Measurements from ENCODE around the gene RRP36. TPM values are rescaled to one million over a fixed set of nuclear protein-coding genes. Genes with fewer than 3 reads are reported as not detected.

Gene RRP36
- polyA plus RNA-seq, 1 of the 3 experiments (the other 2 are of a cell fraction), result 60.5 TPM

DNA sequence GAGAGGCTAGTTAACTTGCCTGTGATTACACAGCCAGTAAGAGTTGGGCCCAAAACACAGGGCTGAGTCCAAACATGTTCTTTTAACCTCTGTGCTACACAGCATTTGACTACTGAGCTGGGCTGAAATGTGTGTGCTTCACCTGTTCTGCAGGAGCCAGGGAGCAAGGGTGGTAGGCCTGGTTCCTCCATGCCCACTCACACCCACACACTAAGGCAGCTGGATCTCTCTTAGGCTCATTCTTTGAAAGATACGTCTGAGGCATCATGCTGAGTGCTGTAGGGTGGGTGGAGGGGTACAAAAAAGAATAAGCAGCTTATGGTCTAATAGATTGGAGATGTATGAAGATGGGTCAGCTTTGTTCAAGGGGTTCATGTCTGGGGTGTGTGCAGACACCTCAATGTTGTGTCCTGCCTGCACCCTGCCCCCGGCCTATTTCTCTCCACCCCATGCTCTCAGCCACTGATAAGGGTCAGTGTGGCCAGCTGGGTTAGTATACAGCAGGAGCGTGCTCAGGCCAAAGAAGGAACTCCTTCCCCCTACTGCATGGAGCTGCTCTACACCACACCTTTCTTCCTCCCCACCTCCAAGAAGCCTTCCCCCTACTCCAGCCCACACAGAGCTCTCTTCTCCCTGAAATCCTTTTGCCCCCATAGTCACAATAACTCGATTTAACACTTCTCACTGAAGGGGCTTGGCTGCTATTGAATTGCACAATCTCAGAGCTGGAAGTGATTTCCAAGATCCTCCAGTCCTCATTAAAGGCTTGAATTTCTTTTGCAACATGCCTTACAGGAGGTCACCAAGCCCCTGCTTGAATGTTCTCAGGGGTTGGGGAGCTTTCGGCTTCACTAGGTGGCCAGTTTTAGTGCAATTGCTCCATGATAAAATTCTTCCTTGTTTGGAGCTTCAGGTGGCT lies 33.6 kb upstream of the RRP36 start (continued):
- no peak for TF ChIP-seq CHD2 (IDR thresholded peaks at IDR 0.05; ENCODE audit: low read length, partially characterized antibody)

DNA sequence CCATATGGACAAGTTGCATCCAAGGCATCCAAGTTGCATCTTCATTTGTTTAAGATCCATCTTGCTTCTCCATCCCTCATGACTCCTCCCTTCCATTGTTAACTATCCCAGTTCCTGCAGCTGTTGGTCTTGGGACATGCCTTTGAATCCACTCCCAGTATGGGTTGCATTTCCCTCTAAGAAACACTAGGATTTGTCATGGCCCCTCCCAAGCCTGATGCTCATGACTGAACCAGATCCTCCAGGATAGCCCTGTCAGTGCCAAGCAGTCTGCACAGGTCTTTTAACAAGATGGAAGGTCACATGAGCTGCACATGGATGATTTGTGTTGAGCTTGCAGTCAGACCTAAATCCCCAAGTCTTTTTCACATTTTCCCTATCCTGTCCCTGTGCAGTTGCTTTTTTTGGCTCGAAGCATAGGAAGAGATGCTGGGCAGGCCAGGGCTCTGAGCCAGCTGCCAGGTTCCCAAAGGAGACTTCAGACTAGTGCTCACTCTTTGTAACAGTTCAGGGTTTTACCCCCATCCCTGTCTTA lies 32.9 kb upstream of the RRP36 start:
- no peak for TF ChIP-seq GABPA (IDR thresholded peaks at IDR 0.05; ENCODE audit: low read depth)
- TF ChIP-seq CHD2 (IDR thresholded peaks at IDR 0.05; ENCODE audit: low read length, partially characterized antibody), result no peak
- TF ChIP-seq TCF12 (IDR thresholded peaks at IDR 0.05), result no peak
- no peak for TF ChIP-seq PBX3 (IDR thresholded peaks at IDR 0.05)
- TF ChIP-seq NFIC (IDR thresholded peaks at IDR 0.05; ENCODE audit: borderline replicate concordance), result no peak
- no peak for TF ChIP-seq FOSL2 (IDR thresholded peaks at IDR 0.05; ENCODE audit: borderline replicate concordance, low read depth)
- WGBS (ENCODE audit: low lambda C conversion rate), result 90% methylated on average over 1 of the region's 1 CpG
- Histone ChIP-seq H4K20me1 (ENCODE audit: insufficient read depth) (no peaks in the 10 kb centered on the region), H3K4me3 (ENCODE audit: low read depth in 2 of 2, low read length in 1 of 2) (no peak overlapping the region), H3K9me2 (no peaks in the 10 kb centered on the region), H3K9me3 (no peaks in the 10 kb centered on the region), H3K4me1 (ENCODE audit: control insufficient read depth in 1 of 2, insufficient read depth in 2 of 2, low read depth in 1 of 2, low read length in 1 of 2) (peaks cover 17 to 20% of the 10 kb centered on the region in 2 experiments; a peak in 3 of 4 replicates), H3K9ac (no peak overlapping the region), H3F3A (replicated peaks; ENCODE audit: insufficient read depth) (no peaks in the 10 kb centered on the region), H3K27ac (ENCODE audit: low read depth in 2 of 2, low read length in 1 of 2) (no peak overlapping the region), H3K27me3 (ENCODE audit: insufficient read depth) (no peaks in the 10 kb centered on the region), H3K79me2 (ENCODE audit: insufficient read depth) (peaks cover 51% of the 10 kb centered on the region), H3K4me2 (no peak overlapping the region), H3K36me3 (replicated peaks in 1 of 2; ENCODE audit: control insufficient read depth in 1 of 2, insufficient read depth in 2 of 2, low read length in 1 of 2) (peaks cover 19 to 24% of the 10 kb centered on the region in 2 experiments), H2AFZ (ENCODE audit: low read depth) (no peak overlapping the region)
- POLR2A ChIA-PET, result interaction anchor here (1.0 kb wide), 1 partner anchor 11 kb away, joined by 3 read pairs; no protein-coding TSS in a partner anchor
- CTCF ChIA-PET, result interaction anchor here (0.7 to 1.3 kb wide), 5 partner anchors 8 to 87 kb away, joined by 3 read pairs; no protein-coding TSS in a partner anchor
- no peak for DNase-seq

- peaks cover 19 to 24% of the 10 kb centered on the region in 2 experiments for H3K36me3 ChIP-seq (replicated peaks in 1 of 2; ENCODE audit: control insufficient read depth in 1 of 2, insufficient read depth in 2 of 2, low read length in 1 of 2)
- H3K9me2 ChIP-seq, result no peaks in the 10 kb centered on the region
- no peaks in the 10 kb centered on the region for H3K9me3 ChIP-seq
- 96% methylated on average over 5 of the region's 5 CpGs for WGBS (ENCODE audit: low lambda C conversion rate)
- DNase-seq, result no peak
- H3K4me3 ChIP-seq (ENCODE audit: low read depth in 2 of 2, low read length in 1 of 2), result no peak overlapping the region
- no peak overlapping the region for H3K9ac ChIP-seq
- no peak overlapping the region for H3K4me2 ChIP-seq
- H3F3A ChIP-seq (replicated peaks; ENCODE audit: insufficient read depth), result no peaks in the 10 kb centered on the region
- H2AFZ ChIP-seq (ENCODE audit: low read depth), result no peak overlapping the region
- H3K79me2 ChIP-seq (ENCODE audit: insufficient read depth), result peaks cover 47% of the 10 kb centered on the region
- H3K27me3 ChIP-seq (ENCODE audit: insufficient read depth), result no peaks in the 10 kb centered on the region
- no peaks in the 10 kb centered on the region for H4K20me1 ChIP-seq (ENCODE audit: insufficient read depth)
- CTCF ChIA-PET, result no interaction called here
- H3K27ac ChIP-seq (ENCODE audit: low read depth in 2 of 2, low read length in 1 of 2), result no peak overlapping the region
- H3K4me1 ChIP-seq (ENCODE audit: control insufficient read depth in 1 of 2, insufficient read depth in 2 of 2, low read depth in 1 of 2, low read length in 1 of 2), result peaks cover 17 to 20% of the 10 kb centered on the region in 2 experiments; a peak in 3 of 4 replicates
- POLR2A ChIA-PET, result no interaction called here
- TF ChIP-seq EZH2phosphoT487 (IDR thresholded peaks at IDR 0.05; ENCODE audit: borderline replicate concordance, low read depth) (no peak), JUND (IDR thresholded peaks at IDR 0.05) (no peak), FOXM1 (IDR thresholded peaks at IDR 0.05; ENCODE audit: low read depth) (no peak), SIN3A (IDR thresholded peaks at IDR 0.05; ENCODE audit: borderline replicate concordance, low read depth, low read length) (no peak), CTCF (IDR thresholded peaks at IDR 0.05) (no peak), TCF12 (IDR thresholded peaks at IDR 0.05) (no peak), RCOR1 (IDR thresholded peaks at IDR 0.05; ENCODE audit: low read length) (no peak), SMC3 (IDR thresholded peaks at IDR 0.05; ENCODE audit: low read depth, low read length) (no peak), CHD2 (IDR thresholded peaks at IDR 0.05; ENCODE audit: low read length, partially characterized antibody) (no peak), MEF2A (IDR thresholded peaks at IDR 0.05; ENCODE audit: borderline replicate concordance, low read depth) (no peak), TEAD4 (IDR thresholded peaks at IDR 0.05; ENCODE audit: borderline replicate concordance, insufficient read depth) (no peak)
- TF ChIP-seq, protein P1, sequence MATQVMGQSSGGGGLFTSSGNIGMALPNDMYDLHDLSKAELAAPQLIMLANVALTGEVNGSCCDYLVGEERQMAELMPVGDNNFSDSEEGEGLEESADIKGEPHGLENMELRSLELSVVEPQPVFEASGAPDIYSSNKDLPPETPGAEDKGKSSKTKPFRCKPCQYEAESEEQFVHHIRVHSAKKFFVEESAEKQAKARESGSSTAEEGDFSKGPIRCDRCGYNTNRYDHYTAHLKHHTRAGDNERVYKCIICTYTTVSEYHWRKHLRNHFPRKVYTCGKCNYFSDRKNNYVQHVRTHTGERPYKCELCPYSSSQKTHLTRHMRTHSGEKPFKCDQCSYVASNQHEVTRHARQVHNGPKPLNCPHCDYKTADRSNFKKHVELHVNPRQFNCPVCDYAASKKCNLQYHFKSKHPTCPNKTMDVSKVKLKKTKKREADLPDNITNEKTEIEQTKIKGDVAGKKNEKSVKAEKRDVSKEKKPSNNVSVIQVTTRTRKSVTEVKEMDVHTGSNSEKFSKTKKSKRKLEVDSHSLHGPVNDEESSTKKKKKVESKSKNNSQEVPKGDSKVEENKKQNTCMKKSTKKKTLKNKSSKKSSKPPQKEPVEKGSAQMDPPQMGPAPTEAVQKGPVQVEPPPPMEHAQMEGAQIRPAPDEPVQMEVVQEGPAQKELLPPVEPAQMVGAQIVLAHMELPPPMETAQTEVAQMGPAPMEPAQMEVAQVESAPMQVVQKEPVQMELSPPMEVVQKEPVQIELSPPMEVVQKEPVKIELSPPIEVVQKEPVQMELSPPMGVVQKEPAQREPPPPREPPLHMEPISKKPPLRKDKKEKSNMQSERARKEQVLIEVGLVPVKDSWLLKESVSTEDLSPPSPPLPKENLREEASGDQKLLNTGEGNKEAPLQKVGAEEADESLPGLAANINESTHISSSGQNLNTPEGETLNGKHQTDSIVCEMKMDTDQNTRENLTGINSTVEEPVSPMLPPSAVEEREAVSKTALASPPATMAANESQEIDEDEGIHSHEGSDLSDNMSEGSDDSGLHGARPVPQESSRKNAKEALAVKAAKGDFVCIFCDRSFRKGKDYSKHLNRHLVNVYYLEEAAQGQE (IDR thresholded peaks at IDR 0.05; ENCODE audit: low read depth, low read length), result no peak
Measured at GRCh38 chr6:42989923-42990322, 31.5 kb upstream of the RRP36 start.

Data from SK-N-SH (cell line).